Ectodermal cell (in vitro differentiated cells): ENCODE results near the gene ANKRD18B.
"Not testable (repeated sequence)": the region's sequence is repeated elsewhere in the genome, so short reads cannot be mapped to it uniquely, and the experiment has no call there.

Experiments
- H3K27ac ChIP-seq: 2 replicates; pipeline ENCODE4 v1.7.0; 2013; ENCODE audit warnings: mild to moderate bottlenecking, low read depth, low read length; ENCODE audit not compliant: insufficient read depth, poor library complexity, severe bottlenecking
- H3K27me3 ChIP-seq: 2 replicates; pipeline ENCODE4 v1.7.0; 2013; ENCODE audit warnings: mild to moderate bottlenecking, low read length; ENCODE audit not compliant: insufficient read depth, control insufficient read depth, poor library complexity, severe bottlenecking
- H3K36me3 ChIP-seq: one replicate; pipeline ENCODE4 v1.7.0; 2013; ENCODE audit warnings: low read length; ENCODE audit not compliant: control insufficient read depth, insufficient read depth
- H3K4me1 ChIP-seq: one replicate; pipeline ENCODE4 v1.7.0; 2013; ENCODE audit warnings: low read length; ENCODE audit not compliant: control insufficient read depth, insufficient read depth
- H3K4me3 ChIP-seq: 2 replicates; pipeline ENCODE4 v1.7.0; 2013; ENCODE audit warnings: low read depth, low read length, control low read depth; ENCODE audit not compliant: insufficient read depth
- H3K9me3 ChIP-seq: 2 replicates; pipeline ENCODE4 v1.7.0; 2013; ENCODE audit warnings: mild to moderate bottlenecking, low read length, moderate library complexity; ENCODE audit not compliant: control insufficient read depth
- WGBS, 2 experiments: methylation state at CpG; one replicate each; pipeline ENCODE4 v1.1.7; 2013; ENCODE audit warnings: missing lambda C conversion rate in 2 of 2; 5-methylcytosine and 5-hydroxymethylcytosine counted together

ANKRD18B gene

GRCh38 chr9:33604249-33604648 is 80.2 kb downstream of the ANKRD18B start:
- H3K36me3 ChIP-seq, H3K27me3 ChIP-seq, H3K4me1 ChIP-seq, H3K4me3 ChIP-seq, H3K27ac ChIP-seq, H3K9me3 ChIP-seq: not testable (repeated sequence)
- WGBS, 2 experiments: 65 to 76% methylated on average over 3 of the region's 3 CpGs

DNA sequence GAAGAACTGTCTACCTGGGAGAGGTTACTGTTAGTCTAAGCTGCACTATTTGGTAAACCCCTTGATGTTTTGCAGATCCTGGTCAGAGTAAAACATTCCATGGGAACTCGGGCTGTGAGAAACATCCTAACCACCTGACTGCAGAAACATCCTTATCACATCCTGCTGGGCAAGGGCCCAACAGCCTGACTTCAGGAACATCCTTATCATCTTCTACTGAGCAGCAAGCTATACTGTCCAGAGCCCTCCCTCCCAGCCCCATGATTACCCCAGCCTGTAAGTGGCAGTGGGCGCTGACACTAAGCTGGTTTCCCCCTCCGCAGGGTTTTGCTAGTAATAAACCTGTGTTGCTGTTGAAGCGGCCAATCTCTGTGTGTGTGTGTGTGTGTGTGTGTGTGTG is 80.9 kb downstream of the ANKRD18B start:
- not testable (repeated sequence) for H3K4me1 ChIP-seq, H3K9me3 ChIP-seq, H3K4me3 ChIP-seq, H3K27ac ChIP-seq, H3K36me3 ChIP-seq, H3K27me3 ChIP-seq
- 89 to 92% methylated on average over 3 to 4 of the region's 4 CpGs for WGBS, 2 experiments

DNA sequence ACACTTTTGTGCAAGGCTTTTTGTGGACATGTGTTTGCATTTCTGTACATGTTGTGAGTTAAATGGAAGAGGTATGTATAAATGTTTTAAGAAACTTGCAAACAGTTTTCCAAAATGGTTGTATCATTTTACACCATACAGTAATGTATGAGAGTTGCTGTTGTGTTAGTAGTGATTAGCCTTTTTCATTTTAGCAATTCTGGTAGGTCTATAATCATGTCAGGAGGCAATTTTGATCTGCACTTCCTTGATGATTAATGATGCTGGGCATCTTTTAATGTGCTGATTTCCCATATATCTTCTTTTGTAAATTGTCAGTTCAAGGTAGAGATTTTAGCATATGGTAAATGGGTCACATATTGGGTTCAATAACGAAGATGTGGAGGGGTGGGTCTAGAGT is 87.3 kb downstream of the ANKRD18B start:
- whole genome bisulfite sequencing, 2 experiments: 100% methylated on average over 1 of the region's 1 CpG

GRCh38 chr9:33612410-33612809 is 88.4 kb downstream of the ANKRD18B start:
- H3K4me3 ChIP-seq, H3K36me3 ChIP-seq, H3K4me1 ChIP-seq, H3K27me3 ChIP-seq, H3K27ac ChIP-seq, H3K9me3 ChIP-seq: not testable (repeated sequence)
- WGBS, 2 experiments: 83 to 84% methylated on average over 2 of the region's 2 CpGs

More for the DNA sequence above, 87.3 kb downstream of the ANKRD18B start:
- Histone ChIP-seq H3K9me3 (no peaks in the 10 kb centered on the region), H3K27me3 (no peaks in the 10 kb centered on the region), H3K4me3 (no peak overlapping the region), H3K27ac (no peak overlapping the region), H3K36me3 (no peaks in the 10 kb centered on the region), H3K4me1 (no peaks in the 10 kb centered on the region)

GRCh38 chr9:33614001-33614687 is 90.1 kb downstream of the ANKRD18B start:
- no peak overlapping the region for H3K27ac ChIP-seq
- WGBS, 2 experiments: 90 to 92% methylated on average over 6 to 7 of the region's 7 CpGs
- no peaks in the 10 kb centered on the region for H3K27me3 ChIP-seq
- no peak overlapping the region for H3K4me3 ChIP-seq
- H3K9me3 ChIP-seq: no peaks in the 10 kb centered on the region
- no peaks in the 10 kb centered on the region for H3K36me3 ChIP-seq
- H3K4me1 ChIP-seq: no peaks in the 10 kb centered on the region

GRCh38 chr9:33618370-33618769 is 94.3 kb downstream of the ANKRD18B start:
- WGBS, 2 experiments: 94 to 95% methylated on average over 9 of the region's 9 CpGs

GRCh38 chr9:33619666-33620404 is 95.8 kb downstream of the ANKRD18B start:
- H3K9me3 ChIP-seq: no peaks in the 10 kb centered on the region
- H3K4me1 ChIP-seq: no peaks in the 10 kb centered on the region
- no peaks in the 10 kb centered on the region for H3K27me3 ChIP-seq
- no peak overlapping the region for H3K27ac ChIP-seq
- no peaks in the 10 kb centered on the region for H3K36me3 ChIP-seq
- no peak overlapping the region for H3K4me3 ChIP-seq
- WGBS, 2 experiments: 75 to 90% methylated on average over 2 of the region's 3 CpGs

More at GRCh38 chr9:33618370-33618769, 94.3 kb downstream of the ANKRD18B start:
- H3K4me3 ChIP-seq, H3K4me1 ChIP-seq, H3K27me3 ChIP-seq, H3K36me3 ChIP-seq, H3K9me3 ChIP-seq, H3K27ac ChIP-seq: not testable (repeated sequence)

GRCh38 chr9:33620738-33621439 is 96.8 kb downstream of the ANKRD18B start:
- no peak overlapping the region for H3K4me3 ChIP-seq
- no peaks in the 10 kb centered on the region for H3K27me3 ChIP-seq
- no peak overlapping the region for H3K27ac ChIP-seq
- H3K9me3 ChIP-seq: no peaks in the 10 kb centered on the region
- H3K36me3 ChIP-seq: no peaks in the 10 kb centered on the region
- H3K4me1 ChIP-seq: no peaks in the 10 kb centered on the region
- WGBS, 2 experiments: 89 to 92% methylated on average over 10 of the region's 10 CpGs
